ENCODE results near the gene ZBTB20. TPM values are rescaled to one million over a fixed set of nuclear protein-coding genes. Genes with fewer than 3 reads are reported as not detected.

Gene ZBTB20
- total RNA-seq, 1 donor from 2014 or later = 63.3 TPM

- DNase-seq (ENCODE audit: low spot score) = no peak
Measured at GRCh38 chr3:114333923-114334240, 813.2 kb downstream of the ZBTB20 start.

- DNase-seq (ENCODE audit: low spot score) = no peak
Measured at GRCh38 chr3:114333180-114333922, 813.7 kb downstream of the ZBTB20 start.

- no peak for DNase-seq (ENCODE audit: low spot score)
Measured at GRCh38 chr3:114332342-114333179, 814.5 kb downstream of the ZBTB20 start.

- no peak for DNase-seq (ENCODE audit: low spot score)
Measured at GRCh38 chr3:114331710-114332109, 815.4 kb downstream of the ZBTB20 start.

GRCh38 chr3:114331007-114331406 is 816.1 kb downstream of the ZBTB20 start:
- no peak for DNase-seq (ENCODE audit: low spot score)

- no peak for DNase-seq (ENCODE audit: low spot score)
Measured at GRCh38 chr3:114329823-114330222, 817.3 kb downstream of the ZBTB20 start.

- no peak for DNase-seq (ENCODE audit: low spot score)
Measured at GRCh38 chr3:114328345-114328744, 818.7 kb downstream of the ZBTB20 start.

GRCh38 chr3:114327665-114328064 is 819.4 kb downstream of the ZBTB20 start:
- DNase-seq (ENCODE audit: low spot score) = no peak

- no peak for DNase-seq (ENCODE audit: low spot score)
Measured at GRCh38 chr3:114323546-114324254, 823.4 kb downstream of the ZBTB20 start.

- no peak for DNase-seq (ENCODE audit: low spot score)
Measured at GRCh38 chr3:114320246-114320645, 826.8 kb downstream of the ZBTB20 start.

- DNase-seq (ENCODE audit: low spot score) = no peak
Measured at GRCh38 chr3:114319453-114319852, 827.6 kb downstream of the ZBTB20 start.

- no peak for DNase-seq (ENCODE audit: low spot score)
Measured at GRCh38 chr3:114318295-114318694, 828.8 kb downstream of the ZBTB20 start.

- no peak for DNase-seq (ENCODE audit: low spot score)
Measured at GRCh38 chr3:114314282-114314681, 832.8 kb downstream of the ZBTB20 start.

- DNase-seq (ENCODE audit: low spot score) = no peak
Measured at GRCh38 chr3:114313426-114313825, 833.7 kb downstream of the ZBTB20 start.

GRCh38 chr3:114310695-114311094 is 836.4 kb downstream of the ZBTB20 start:
- no peak for DNase-seq (ENCODE audit: low spot score)

GRCh38 chr3:114308830-114309229 is 838.3 kb downstream of the ZBTB20 start:
- no peak for DNase-seq (ENCODE audit: low spot score)

GRCh38 chr3:114308377-114308776 is 838.7 kb downstream of the ZBTB20 start:
- DNase-seq (ENCODE audit: low spot score) = no peak

- DNase-seq (ENCODE audit: low spot score) = no peak
Measured at GRCh38 chr3:114307832-114308231, 839.3 kb downstream of the ZBTB20 start.

- DNase-seq (ENCODE audit: low spot score) = no peak
Measured at GRCh38 chr3:114307222-114307830, 839.8 kb downstream of the ZBTB20 start.

GRCh38 chr3:114299941-114300624 is 847.0 kb downstream of the ZBTB20 start:
- DNase-seq (ENCODE audit: low spot score) = no peak

- DNase-seq (ENCODE audit: low spot score) = no peak
Measured at GRCh38 chr3:114299421-114299820, 847.7 kb downstream of the ZBTB20 start.
